Liver (tissue), 9 donors: Measurements from ENCODE around the gene ZNF561. TPM values are rescaled to one million over a fixed set of nuclear protein-coding genes. Genes with fewer than 3 reads are reported as not detected.

Experiments used
- DNase-seq: peaks from one replicate; pipeline ENCODE4 v3.0.0-alpha.2; 2017; ENCODE audit warnings: low spot score
- H3K27ac ChIP-seq, 2 donors: one replicate each; pipeline ENCODE4 v1.7.0; 2013; ENCODE audit warnings: inconsistent platforms in 2 of 2, low read length in 2 of 2, control low read depth in 1 of 2, low read depth in 1 of 2, mild to moderate bottlenecking in 1 of 2
- H3K27me3 ChIP-seq, 4 donors: one replicate each; pipeline versions ENCODE4 v1.6.1 to v1.7.0; 2013; ENCODE audit warnings: low read length in 3 of 4, inconsistent platforms in 1 of 4, mild to moderate bottlenecking in 1 of 4, moderate library complexity in 1 of 4; ENCODE audit not compliant: control insufficient read depth in 4 of 4, insufficient read depth in 4 of 4
- H3K36me3 ChIP-seq, 4 donors: one replicate each; pipeline versions ENCODE4 v1.6.1 to v1.7.0; 2013; ENCODE audit warnings: low read length in 3 of 4, mild to moderate bottlenecking in 3 of 4, low read depth in 1 of 4, moderate library complexity in 1 of 4; ENCODE audit not compliant: control insufficient read depth in 4 of 4, insufficient read depth in 3 of 4
- H3K4me1 ChIP-seq, 4 donors: one replicate each; pipeline versions ENCODE4 v1.6.1 to v1.7.0; 2013; ENCODE audit warnings: low read length in 3 of 4, mild to moderate bottlenecking in 3 of 4, moderate library complexity in 1 of 4; ENCODE audit not compliant: control insufficient read depth in 4 of 4, insufficient read depth in 4 of 4
- H3K4me3 ChIP-seq, 3 donors: one replicate each; pipeline versions ENCODE4 v1.6.1 to v1.7.0; 2013; ENCODE audit warnings: low read length in 3 of 3, control low read depth in 1 of 3, low read depth in 1 of 3, mild to moderate bottlenecking in 1 of 3
- H3K9ac ChIP-seq, 2 donors: one replicate each; pipeline ENCODE4 v1.7.0; 2013; ENCODE audit warnings: low read length in 2 of 2, mild to moderate bottlenecking in 2 of 2, moderate library complexity in 2 of 2, control low read depth in 1 of 2, low read depth in 1 of 2
- H3K9me3 ChIP-seq, 4 donors: one replicate each; pipeline versions ENCODE4 v1.6.1 to v1.7.0; 2013; ENCODE audit warnings: low read length in 3 of 4; ENCODE audit not compliant: control insufficient read depth in 4 of 4
- EGR1 ChIP-seq, 2 donors: IDR thresholded peaks; 2 replicates each; pipeline ENCODE4 v1.6.1; 2016 to 2018; ENCODE audit warnings: antibody characterized with exemption in 2 of 2, low read depth in 2 of 2
- FOXA1 ChIP-seq: IDR thresholded peaks from 2 replicates; pipeline ENCODE4 v1.6.1; 2016; ENCODE audit warnings: antibody characterized with exemption
- GABPA ChIP-seq, 2 donors: IDR thresholded peaks in 1 of 2; conservative IDR thresholded peaks in 1 of 2; 2 replicates each; pipeline ENCODE4 v1.6.1; 2016; ENCODE audit warnings: antibody characterized with exemption in 2 of 2, mild to moderate bottlenecking in 1 of 2, moderate library complexity in 1 of 2
- HNF4A ChIP-seq, 2 donors: conservative IDR thresholded peaks; 2 replicates each; pipeline ENCODE4 v1.6.1; 2016; ENCODE audit warnings: antibody characterized with exemption in 2 of 2, mild to moderate bottlenecking in 2 of 2
- HNF4G ChIP-seq: IDR thresholded peaks from 2 replicates; pipeline ENCODE4 v1.6.1; 2016; ENCODE audit warnings: antibody characterized with exemption
- JUND ChIP-seq, 2 donors: IDR thresholded peaks; 2 replicates each; pipeline ENCODE4 v1.6.1; 2016; ENCODE audit warnings: antibody characterized with exemption in 2 of 2
- NR2F2 ChIP-seq: IDR thresholded peaks from 2 replicates; pipeline ENCODE4 v1.6.1; 2016; ENCODE audit warnings: antibody characterized with exemption
- RXRA ChIP-seq, 2 donors: IDR thresholded peaks; 2 replicates each; pipeline ENCODE4 v1.6.1; 2017 to 2018; ENCODE audit warnings: antibody characterized with exemption in 2 of 2, mild to moderate bottlenecking in 1 of 2
- SP1 ChIP-seq: IDR thresholded peaks from 2 replicates; pipeline ENCODE4 v1.6.1; 2018; ENCODE audit warnings: antibody characterized with exemption, mild to moderate bottlenecking
- YY1 ChIP-seq: IDR thresholded peaks from 2 replicates; pipeline ENCODE4 v1.6.1; 2016; ENCODE audit warnings: antibody characterized with exemption, mild to moderate bottlenecking
- WGBS: extraction: QIAGEN DNeasy Blood & Tissue Kit; methylation state at CpG from one replicate; pipeline ENCODE4 v1.1.7; 2013; 5-methylcytosine and 5-hydroxymethylcytosine counted together
- polyA plus RNA-seq, 2 donors: library from polyadenylated mRNA; stranded (reverse) in 1 of 2; unstranded in 1 of 2; fragments of 200-250 nt in 1 of 2; fragments of >200 nt in 1 of 2; fragmentation: Nextera tagmentation in 1 of 2; extraction: Ambion mirVana in 1 of 2; gene quantifications; one replicate each; pipeline versions ENCODE4 v1.2.1 to v1.2.3, GENCODE V29; 2013 to 2015
- total RNA-seq, 2 donors: library from RNA; depleted of rRNA; stranded (reverse); fragments of >200 nt; gene quantifications; one replicate each; pipeline ENCODE4 v1.2.3, GENCODE V29; 2014
- TF ChIP-seq, protein P1 (sequence below): IDR thresholded peaks from 2 replicates; pipeline ENCODE4 v1.6.1; 2016; ENCODE audit warnings: antibody characterized with exemption
- TF ChIP-seq, protein P2 (sequence below): IDR thresholded peaks from 2 replicates; pipeline ENCODE4 v1.6.1; 2016; ENCODE audit warnings: antibody characterized with exemption, mild to moderate bottlenecking
- TF ChIP-seq, protein P3 (sequence below): fragments of 150-350 bp; IDR thresholded peaks from 2 replicates; pipeline ENCODE4 v1.5.1; 2017; ENCODE audit warnings: improper control_type of control experiment, low read depth, low read length; ENCODE audit not compliant: missing input control
- TF ChIP-seq, protein P4 (sequence below): IDR thresholded peaks from 2 replicates; pipeline ENCODE4 v1.6.1; 2016; ENCODE audit warnings: antibody characterized with exemption
- donor health status: healthy.
- donor health status: healthy.
- donor health status: healthy.
- donor health status: healthy.
- donor health status: healthy.

Gene ZNF561
- total and polyA plus RNA-seq, 4 donors: 8.5 to 26.8 (median 12.9) TPM

DNA sequence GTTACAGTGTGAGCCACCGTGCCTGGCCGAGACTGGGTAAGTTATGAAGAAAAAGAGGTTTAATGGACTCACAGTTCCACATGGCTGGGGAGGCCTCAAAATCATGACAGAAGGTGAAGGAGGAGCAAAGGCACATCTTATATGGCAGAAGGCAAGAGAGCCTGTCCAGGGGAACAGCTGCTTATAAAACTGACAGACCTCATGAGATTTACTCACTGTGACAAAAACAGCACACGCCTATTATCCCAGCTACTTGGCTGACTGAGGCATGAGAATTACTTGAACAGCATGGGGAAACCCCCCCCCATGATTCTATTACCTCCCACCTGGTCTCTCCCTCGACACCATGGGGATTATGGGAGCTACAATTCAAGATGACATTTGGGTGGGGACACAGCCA is 23.4 kb upstream of the ZNF561 start:
- H3K9me3 ChIP-seq: peaks cover 0 to 8% (median 0%) of the 10 kb centered on the region in 4 donors
- DNase-seq: no peak
- TF ChIP-seq FOXA1 (no peak), SP1 (no peak), EGR1 (IDR thresholded peaks at IDR 0.05; ENCODE audit: low read depth in 2 of 2) (no peak), YY1 (no peak), HNF4A (conservative IDR thresholded peaks at IDR 0.05) (no peak), JUND (IDR thresholded peaks at IDR 0.05) (no peak)
- TF ChIP-seq, protein P1, sequence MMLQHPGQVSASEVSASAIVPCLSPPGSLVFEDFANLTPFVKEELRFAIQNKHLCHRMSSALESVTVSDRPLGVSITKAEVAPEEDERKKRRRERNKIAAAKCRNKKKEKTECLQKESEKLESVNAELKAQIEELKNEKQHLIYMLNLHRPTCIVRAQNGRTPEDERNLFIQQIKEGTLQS: no peak
- TF ChIP-seq, protein P2, sequence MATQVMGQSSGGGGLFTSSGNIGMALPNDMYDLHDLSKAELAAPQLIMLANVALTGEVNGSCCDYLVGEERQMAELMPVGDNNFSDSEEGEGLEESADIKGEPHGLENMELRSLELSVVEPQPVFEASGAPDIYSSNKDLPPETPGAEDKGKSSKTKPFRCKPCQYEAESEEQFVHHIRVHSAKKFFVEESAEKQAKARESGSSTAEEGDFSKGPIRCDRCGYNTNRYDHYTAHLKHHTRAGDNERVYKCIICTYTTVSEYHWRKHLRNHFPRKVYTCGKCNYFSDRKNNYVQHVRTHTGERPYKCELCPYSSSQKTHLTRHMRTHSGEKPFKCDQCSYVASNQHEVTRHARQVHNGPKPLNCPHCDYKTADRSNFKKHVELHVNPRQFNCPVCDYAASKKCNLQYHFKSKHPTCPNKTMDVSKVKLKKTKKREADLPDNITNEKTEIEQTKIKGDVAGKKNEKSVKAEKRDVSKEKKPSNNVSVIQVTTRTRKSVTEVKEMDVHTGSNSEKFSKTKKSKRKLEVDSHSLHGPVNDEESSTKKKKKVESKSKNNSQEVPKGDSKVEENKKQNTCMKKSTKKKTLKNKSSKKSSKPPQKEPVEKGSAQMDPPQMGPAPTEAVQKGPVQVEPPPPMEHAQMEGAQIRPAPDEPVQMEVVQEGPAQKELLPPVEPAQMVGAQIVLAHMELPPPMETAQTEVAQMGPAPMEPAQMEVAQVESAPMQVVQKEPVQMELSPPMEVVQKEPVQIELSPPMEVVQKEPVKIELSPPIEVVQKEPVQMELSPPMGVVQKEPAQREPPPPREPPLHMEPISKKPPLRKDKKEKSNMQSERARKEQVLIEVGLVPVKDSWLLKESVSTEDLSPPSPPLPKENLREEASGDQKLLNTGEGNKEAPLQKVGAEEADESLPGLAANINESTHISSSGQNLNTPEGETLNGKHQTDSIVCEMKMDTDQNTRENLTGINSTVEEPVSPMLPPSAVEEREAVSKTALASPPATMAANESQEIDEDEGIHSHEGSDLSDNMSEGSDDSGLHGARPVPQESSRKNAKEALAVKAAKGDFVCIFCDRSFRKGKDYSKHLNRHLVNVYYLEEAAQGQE: no peak
- H3K27me3 ChIP-seq: no peaks in the 10 kb centered on the region
- H3K27ac ChIP-seq: no peak overlapping the region
- no peak overlapping the region for H3K9ac ChIP-seq
- H3K4me3 ChIP-seq: no peak overlapping the region
- no peaks in the 10 kb centered on the region for H3K4me1 ChIP-seq
- 96% methylated on average over 4 of the region's 4 CpGs for WGBS
- H3K36me3 ChIP-seq: peaks cover 0 to 8% (median 2%) of the 10 kb centered on the region in 4 donors

DNA sequence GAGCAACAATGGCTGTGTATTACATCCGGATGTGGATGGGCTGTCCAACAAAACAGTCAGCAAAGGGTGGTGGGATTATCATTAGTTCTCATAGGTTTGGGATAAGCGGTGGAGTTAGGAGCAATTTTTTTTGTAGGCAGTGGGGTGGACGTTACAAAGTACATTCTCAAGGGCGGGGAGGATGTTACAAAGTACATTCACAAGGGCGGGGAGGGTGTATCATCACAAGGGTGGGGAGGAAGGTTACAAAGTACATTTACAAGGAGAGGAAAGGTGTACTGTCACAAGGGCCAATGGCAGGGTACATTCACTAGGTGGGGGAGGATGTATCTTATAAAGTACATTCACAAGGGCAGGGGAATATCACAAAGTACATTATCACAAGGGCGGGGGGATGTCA is 20.8 kb upstream of the ZNF561 start:
- Histone ChIP-seq H3K4me1 (no peaks in the 10 kb centered on the region), H3K27me3 (no peaks in the 10 kb centered on the region), H3K36me3 (peaks cover 0 to 8% (median under 1%) of the 10 kb centered on the region in 4 donors), H3K4me3 (no peak overlapping the region), H3K9me3 (peaks cover 0 to 8% (median 0%) of the 10 kb centered on the region in 4 donors), H3K27ac (no peak overlapping the region), H3K9ac (no peak overlapping the region)
- TF ChIP-seq, protein P2: no peak
- no peak for TF ChIP-seq NR2F2
- no peak for TF ChIP-seq HNF4G
- TF ChIP-seq JUND (IDR thresholded peaks at IDR 0.05): no peak
- no peak for TF ChIP-seq RXRA (IDR thresholded peaks at IDR 0.05)
- TF ChIP-seq, protein P1: no peak
- no peak for TF ChIP-seq GABPA (IDR thresholded peaks at IDR 0.05 in 1 of 2, conservative IDR thresholded peaks at IDR 0.05 in 1 of 2)
- TF ChIP-seq SP1: no peak
- TF ChIP-seq, protein P3, sequence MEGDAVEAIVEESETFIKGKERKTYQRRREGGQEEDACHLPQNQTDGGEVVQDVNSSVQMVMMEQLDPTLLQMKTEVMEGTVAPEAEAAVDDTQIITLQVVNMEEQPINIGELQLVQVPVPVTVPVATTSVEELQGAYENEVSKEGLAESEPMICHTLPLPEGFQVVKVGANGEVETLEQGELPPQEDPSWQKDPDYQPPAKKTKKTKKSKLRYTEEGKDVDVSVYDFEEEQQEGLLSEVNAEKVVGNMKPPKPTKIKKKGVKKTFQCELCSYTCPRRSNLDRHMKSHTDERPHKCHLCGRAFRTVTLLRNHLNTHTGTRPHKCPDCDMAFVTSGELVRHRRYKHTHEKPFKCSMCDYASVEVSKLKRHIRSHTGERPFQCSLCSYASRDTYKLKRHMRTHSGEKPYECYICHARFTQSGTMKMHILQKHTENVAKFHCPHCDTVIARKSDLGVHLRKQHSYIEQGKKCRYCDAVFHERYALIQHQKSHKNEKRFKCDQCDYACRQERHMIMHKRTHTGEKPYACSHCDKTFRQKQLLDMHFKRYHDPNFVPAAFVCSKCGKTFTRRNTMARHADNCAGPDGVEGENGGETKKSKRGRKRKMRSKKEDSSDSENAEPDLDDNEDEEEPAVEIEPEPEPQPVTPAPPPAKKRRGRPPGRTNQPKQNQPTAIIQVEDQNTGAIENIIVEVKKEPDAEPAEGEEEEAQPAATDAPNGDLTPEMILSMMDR: no peak
- TF ChIP-seq HNF4A (conservative IDR thresholded peaks at IDR 0.05): no peak
- TF ChIP-seq, protein P4, sequence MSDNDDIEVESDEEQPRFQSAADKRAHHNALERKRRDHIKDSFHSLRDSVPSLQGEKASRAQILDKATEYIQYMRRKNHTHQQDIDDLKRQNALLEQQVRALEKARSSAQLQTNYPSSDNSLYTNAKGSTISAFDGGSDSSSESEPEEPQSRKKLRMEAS: no peak
- no peak for TF ChIP-seq YY1
- WGBS: 95% methylated on average over 6 of the region's 6 CpGs
- DNase-seq: no peak
